ENCODE results near the gene PLCB1.
"Not testable (repeated sequence)": the region's sequence is repeated elsewhere in the genome, so short reads cannot be mapped to it uniquely, and the experiment has no call there.

Gene PLCB1

GRCh38 chr20:8368670-8369069 lies 236.6 kb downstream of the PLCB1 start:
- DNase-seq (ENCODE audit: low spot score), result no peak

- DNase-seq (ENCODE audit: low spot score), result no peak
These were observed 237.2 kb downstream of the PLCB1 start for GRCh38 chr20:8369311-8369710.

GRCh38 chr20:8370774-8371173 lies 238.7 kb downstream of the PLCB1 start:
- DNase-seq (ENCODE audit: low spot score), result no peak

- DNase-seq (ENCODE audit: low spot score), result no peak
These were observed 240.8 kb downstream of the PLCB1 start for GRCh38 chr20:8372824-8373380.

- DNase-seq (ENCODE audit: low spot score), result no peak
These were observed 241.5 kb downstream of the PLCB1 start for GRCh38 chr20:8373579-8373978.

GRCh38 chr20:8375898-8376297 lies 243.8 kb downstream of the PLCB1 start:
- DNase-seq (ENCODE audit: low spot score), result no peak

- DNase-seq (ENCODE audit: low spot score), result no peak
These were observed 244.9 kb downstream of the PLCB1 start for GRCh38 chr20:8376940-8377339.

GRCh38 chr20:8379125-8379524 lies 247.1 kb downstream of the PLCB1 start:
- DNase-seq (ENCODE audit: low spot score), result not testable (repeated sequence)

GRCh38 chr20:8385247-8385646 lies 253.2 kb downstream of the PLCB1 start:
- peak; percentile 5 for DNase-seq (ENCODE audit: low spot score)

GRCh38 chr20:8386991-8387390 lies 254.9 kb downstream of the PLCB1 start:
- no peak for DNase-seq (ENCODE audit: low spot score)

- DNase-seq (ENCODE audit: low spot score), result peak; percentile 33
These were observed 256.1 kb downstream of the PLCB1 start for GRCh38 chr20:8388141-8388540.

GRCh38 chr20:8388707-8389106 lies 256.6 kb downstream of the PLCB1 start:
- DNase-seq (ENCODE audit: low spot score), result no peak

- peak; percentile 39 for DNase-seq (ENCODE audit: low spot score)
These were observed 257.4 kb downstream of the PLCB1 start for GRCh38 chr20:8389381-8390036.

GRCh38 chr20:8390037-8390433 lies 258.0 kb downstream of the PLCB1 start:
- DNase-seq (ENCODE audit: low spot score), result no peak

GRCh38 chr20:8390500-8390899 lies 258.4 kb downstream of the PLCB1 start:
- DNase-seq (ENCODE audit: low spot score), result no peak

- no peak for DNase-seq (ENCODE audit: low spot score)
These were observed 261.3 kb downstream of the PLCB1 start for GRCh38 chr20:8393381-8393780.

GRCh38 chr20:8394308-8394945 lies 262.4 kb downstream of the PLCB1 start:
- peak; percentile 11 for DNase-seq (ENCODE audit: low spot score)

- no peak for DNase-seq (ENCODE audit: low spot score)
These were observed 263.9 kb downstream of the PLCB1 start for GRCh38 chr20:8395956-8396355.

- no peak for DNase-seq (ENCODE audit: low spot score)
These were observed 266.4 kb downstream of the PLCB1 start for GRCh38 chr20:8398263-8399051.

GRCh38 chr20:8399947-8400346 lies 267.9 kb downstream of the PLCB1 start:
- DNase-seq (ENCODE audit: low spot score), result no peak

GRCh38 chr20:8400486-8400885 lies 268.4 kb downstream of the PLCB1 start:
- DNase-seq (ENCODE audit: low spot score), result no peak

- DNase-seq (ENCODE audit: low spot score), result no peak
These were observed 269.5 kb downstream of the PLCB1 start for GRCh38 chr20:8401556-8401955.

GRCh38 chr20:8402798-8403197 lies 270.7 kb downstream of the PLCB1 start:
- no peak for DNase-seq (ENCODE audit: low spot score)

All from kidney tubule cell (primary cell).